Measurements from ENCODE around the gene GLT1D1. TPM values are rescaled to one million over a fixed set of nuclear protein-coding genes. Genes with fewer than 3 reads are reported as not detected.

GLT1D1 gene
- total RNA-seq, 4 donors from 2014 or later: 1.0 to 4.9 (median 3.0) TPM

DNA sequence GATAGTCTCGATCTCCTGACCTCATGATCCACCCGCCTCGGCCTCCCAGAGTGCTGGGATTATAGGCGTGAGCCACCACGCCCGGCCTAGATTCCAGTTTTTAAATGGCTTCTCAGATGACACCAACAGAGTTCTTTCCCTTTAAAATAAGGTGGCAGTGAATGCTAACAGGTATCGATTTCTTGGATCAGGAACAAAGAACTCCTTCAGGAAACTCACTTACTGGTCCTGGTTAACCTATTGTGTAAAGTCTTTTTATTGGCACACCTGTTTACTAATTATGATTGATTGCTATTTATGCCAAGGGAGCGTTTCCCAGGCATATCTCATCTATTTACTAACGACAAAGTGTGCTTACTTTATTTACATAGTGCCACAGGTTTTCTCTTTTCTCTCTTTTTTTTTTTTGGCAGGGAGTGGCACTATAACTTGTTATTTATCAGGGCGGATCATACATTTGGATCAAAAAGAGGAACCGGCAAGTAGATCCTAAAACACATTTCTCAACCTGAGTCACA is 89.7 kb downstream of the GLT1D1 start:
- H3K9me3 ChIP-seq: no peaks in the 10 kb centered on the region
- peaks cover 0 to 2% of the 10 kb centered on the region in 2 donors for H3K4me1 ChIP-seq
- H3K4me3 ChIP-seq: no peak overlapping the region
- ATAC-seq: no peak
- intact Hi-C loops (cut with DNase I; ENCODE audit: low total_unique reads) (no loop called here), in situ Hi-C loops (cut with MboI; ENCODE audit: low sequenced_read_pairs in 4 of 4) (no loop called here)
- no peaks in the 10 kb centered on the region for H3K27me3 ChIP-seq
- no peak for DNase-seq
- no peak overlapping the region for H3K27ac ChIP-seq
- TF ChIP-seq, protein P1, sequence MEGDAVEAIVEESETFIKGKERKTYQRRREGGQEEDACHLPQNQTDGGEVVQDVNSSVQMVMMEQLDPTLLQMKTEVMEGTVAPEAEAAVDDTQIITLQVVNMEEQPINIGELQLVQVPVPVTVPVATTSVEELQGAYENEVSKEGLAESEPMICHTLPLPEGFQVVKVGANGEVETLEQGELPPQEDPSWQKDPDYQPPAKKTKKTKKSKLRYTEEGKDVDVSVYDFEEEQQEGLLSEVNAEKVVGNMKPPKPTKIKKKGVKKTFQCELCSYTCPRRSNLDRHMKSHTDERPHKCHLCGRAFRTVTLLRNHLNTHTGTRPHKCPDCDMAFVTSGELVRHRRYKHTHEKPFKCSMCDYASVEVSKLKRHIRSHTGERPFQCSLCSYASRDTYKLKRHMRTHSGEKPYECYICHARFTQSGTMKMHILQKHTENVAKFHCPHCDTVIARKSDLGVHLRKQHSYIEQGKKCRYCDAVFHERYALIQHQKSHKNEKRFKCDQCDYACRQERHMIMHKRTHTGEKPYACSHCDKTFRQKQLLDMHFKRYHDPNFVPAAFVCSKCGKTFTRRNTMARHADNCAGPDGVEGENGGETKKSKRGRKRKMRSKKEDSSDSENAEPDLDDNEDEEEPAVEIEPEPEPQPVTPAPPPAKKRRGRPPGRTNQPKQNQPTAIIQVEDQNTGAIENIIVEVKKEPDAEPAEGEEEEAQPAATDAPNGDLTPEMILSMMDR (IDR thresholded peaks at IDR 0.05 in 4 of 5, conservative IDR thresholded peaks at IDR 0.05 in 1 of 5): no peak
- no peak for TF ChIP-seq POLR2A (IDR thresholded peaks at IDR 0.05)
- no peaks in the 10 kb centered on the region for H3K36me3 ChIP-seq

DNA sequence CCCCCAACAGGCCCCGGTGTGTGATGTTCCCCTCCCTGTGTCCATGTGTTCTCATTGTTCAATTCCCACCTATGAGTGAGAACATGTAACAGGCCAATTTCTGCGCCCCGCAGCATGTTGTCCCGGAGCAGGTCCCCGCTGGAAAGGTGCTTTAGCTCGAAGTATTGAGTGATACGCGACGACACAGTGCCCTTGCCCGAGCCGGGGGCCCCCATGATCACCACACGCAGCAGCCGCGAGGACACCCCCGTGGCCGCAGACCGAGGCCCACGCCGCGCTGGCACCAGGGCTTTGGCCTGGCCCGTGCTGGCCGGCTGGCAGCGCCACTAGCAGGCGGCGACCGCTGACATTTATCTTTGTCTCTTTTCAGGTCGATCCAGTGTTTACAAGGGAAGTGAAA is 91.7 kb downstream of the GLT1D1 start:
- in situ Hi-C loops (cut with MboI; ENCODE audit: low sequenced_read_pairs in 4 of 4) (no loop called here), intact Hi-C loops (cut with DNase I; ENCODE audit: low total_unique reads) (no loop called here)
- no peak for ATAC-seq

DNA sequence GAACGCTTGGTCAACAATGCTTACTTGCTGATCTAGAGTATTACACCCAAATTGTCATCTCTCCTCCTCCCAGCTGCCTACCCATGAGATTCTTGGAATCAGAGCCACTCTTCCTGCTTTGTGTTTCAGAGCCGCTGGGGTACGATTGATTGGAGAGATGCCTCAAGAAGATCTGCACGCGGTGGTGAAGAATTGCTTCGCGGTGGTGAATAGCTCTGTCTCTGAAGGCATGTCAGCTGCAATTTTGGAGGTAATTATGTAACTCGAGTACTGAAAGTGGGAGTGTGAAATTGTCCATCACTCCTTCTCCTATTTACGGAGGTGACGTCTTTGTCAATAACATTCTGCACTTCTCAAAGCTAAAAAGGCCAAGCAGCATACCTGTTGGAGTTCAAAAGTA is 93.9 kb downstream of the GLT1D1 start:
- Histone ChIP-seq H3K4me3 (no peak overlapping the region), H3K4me1 (peaks cover 0 to 2% of the 10 kb centered on the region in 2 donors), H3K36me3 (no peaks in the 10 kb centered on the region), H3K27me3 (no peaks in the 10 kb centered on the region), H3K27ac (no peak overlapping the region), H3K9me3 (no peaks in the 10 kb centered on the region)
- DNase-seq (no peak), ATAC-seq (no peak)
- TF ChIP-seq, protein P1 (IDR thresholded peaks at IDR 0.05 in 4 of 5, conservative IDR thresholded peaks at IDR 0.05 in 1 of 5): no peak
- no peak for TF ChIP-seq POLR2A (IDR thresholded peaks at IDR 0.05)
- intact Hi-C loops (cut with DNase I; ENCODE audit: low total_unique reads) (no loop called here), in situ Hi-C loops (cut with MboI; ENCODE audit: low sequenced_read_pairs in 4 of 4) (no loop called here)

More for the DNA sequence above, 91.7 kb downstream of the GLT1D1 start:
- Histone ChIP-seq H3K4me3 (no peak overlapping the region), H3K4me1 (peaks cover 0 to 2% of the 10 kb centered on the region in 2 donors), H3K27me3 (no peaks in the 10 kb centered on the region), H3K36me3 (no peaks in the 10 kb centered on the region), H3K27ac (no peak overlapping the region), H3K9me3 (no peaks in the 10 kb centered on the region)
- no peak for TF ChIP-seq POLR2A (IDR thresholded peaks at IDR 0.05)
- TF ChIP-seq, protein P1 (IDR thresholded peaks at IDR 0.05 in 4 of 5, conservative IDR thresholded peaks at IDR 0.05 in 1 of 5): no peak
- no peak for DNase-seq

DNA sequence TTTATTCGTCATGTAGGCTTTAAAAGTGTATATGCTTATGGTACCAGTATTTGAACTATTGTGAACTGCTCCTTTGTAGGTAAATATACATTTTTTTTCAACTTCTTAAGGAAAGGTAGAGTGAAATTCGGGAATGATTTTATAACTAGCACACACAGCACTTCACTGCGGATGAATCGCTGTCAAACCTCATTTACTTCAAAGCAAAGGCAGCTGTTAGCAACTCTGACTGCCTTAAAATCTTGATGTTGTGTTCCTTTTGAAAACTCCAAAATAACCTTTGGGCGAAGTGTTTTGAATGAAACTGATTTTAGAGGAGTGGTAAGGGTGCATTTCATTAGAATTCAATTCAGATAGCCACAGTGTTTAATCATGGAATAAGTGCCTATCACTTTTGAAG is 95.8 kb downstream of the GLT1D1 start:
- no peaks in the 10 kb centered on the region for H3K36me3 ChIP-seq
- H3K27ac ChIP-seq: no peak overlapping the region
- intact Hi-C loops (cut with DNase I; ENCODE audit: low total_unique reads): no loop called here
- no peak for DNase-seq
- ATAC-seq: no peak
- no peaks in the 10 kb centered on the region for H3K27me3 ChIP-seq
- H3K4me1 ChIP-seq: peaks cover 0 to 2% of the 10 kb centered on the region in 2 donors
- in situ Hi-C loops (cut with MboI; ENCODE audit: low sequenced_read_pairs in 4 of 4): no loop called here
- H3K4me3 ChIP-seq: no peak overlapping the region
- TF ChIP-seq, protein P1 (IDR thresholded peaks at IDR 0.05 in 4 of 5, conservative IDR thresholded peaks at IDR 0.05 in 1 of 5): no peak
- no peak for TF ChIP-seq POLR2A (IDR thresholded peaks at IDR 0.05)
- no peaks in the 10 kb centered on the region for H3K9me3 ChIP-seq

DNA sequence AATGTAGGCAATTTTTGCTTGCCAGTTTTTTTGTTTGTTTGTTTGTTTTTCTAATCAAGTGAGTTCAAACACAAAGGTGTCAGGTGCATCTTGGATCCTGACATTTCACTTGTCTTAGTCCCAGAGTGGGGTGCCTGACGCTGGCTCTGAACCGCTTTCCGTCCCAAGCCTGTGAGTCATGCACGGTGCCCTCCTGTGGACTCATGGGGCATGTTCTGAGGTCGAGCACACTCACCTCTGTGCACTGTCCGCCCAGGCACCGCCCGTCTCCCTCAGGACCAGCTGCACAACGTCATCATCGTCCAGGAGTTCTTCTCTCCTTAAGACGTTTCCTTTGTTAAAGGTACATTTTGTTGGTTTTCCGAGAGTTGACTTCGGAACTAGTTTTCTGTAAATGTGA is 98.2 kb downstream of the GLT1D1 start:
- Histone ChIP-seq H3K27ac (no peak overlapping the region), H3K4me3 (no peak overlapping the region), H3K4me1 (peaks cover 0 to 2% of the 10 kb centered on the region in 2 donors), H3K27me3 (no peaks in the 10 kb centered on the region), H3K9me3 (no peaks in the 10 kb centered on the region), H3K36me3 (no peaks in the 10 kb centered on the region)
- TF ChIP-seq POLR2A (IDR thresholded peaks at IDR 0.05): no peak
- TF ChIP-seq, protein P1 (IDR thresholded peaks at IDR 0.05 in 4 of 5, conservative IDR thresholded peaks at IDR 0.05 in 1 of 5): no peak
- intact Hi-C loops (cut with DNase I; ENCODE audit: low total_unique reads) (no loop called here), in situ Hi-C loops (cut with MboI; ENCODE audit: low sequenced_read_pairs in 4 of 4) (no loop called here)
- ATAC-seq (no peak), DNase-seq (no peak)

Data from gastrocnemius medialis (tissue), 4 donors.